CD4-positive, alpha-beta T cell treated with Interleukin-15 for 1 hour (primary cell): ENCODE measurements around the gene CDC42BPA.
"Not testable (repeated sequence)": the region's sequence is repeated elsewhere in the genome, so short reads cannot be mapped to it uniquely, and the experiment has no call there.

Experiments
- DNase-seq: peaks from one replicate; pipeline ENCODE4 v3.0.0-alpha.2; 2020

Gene CDC42BPA

DNA sequence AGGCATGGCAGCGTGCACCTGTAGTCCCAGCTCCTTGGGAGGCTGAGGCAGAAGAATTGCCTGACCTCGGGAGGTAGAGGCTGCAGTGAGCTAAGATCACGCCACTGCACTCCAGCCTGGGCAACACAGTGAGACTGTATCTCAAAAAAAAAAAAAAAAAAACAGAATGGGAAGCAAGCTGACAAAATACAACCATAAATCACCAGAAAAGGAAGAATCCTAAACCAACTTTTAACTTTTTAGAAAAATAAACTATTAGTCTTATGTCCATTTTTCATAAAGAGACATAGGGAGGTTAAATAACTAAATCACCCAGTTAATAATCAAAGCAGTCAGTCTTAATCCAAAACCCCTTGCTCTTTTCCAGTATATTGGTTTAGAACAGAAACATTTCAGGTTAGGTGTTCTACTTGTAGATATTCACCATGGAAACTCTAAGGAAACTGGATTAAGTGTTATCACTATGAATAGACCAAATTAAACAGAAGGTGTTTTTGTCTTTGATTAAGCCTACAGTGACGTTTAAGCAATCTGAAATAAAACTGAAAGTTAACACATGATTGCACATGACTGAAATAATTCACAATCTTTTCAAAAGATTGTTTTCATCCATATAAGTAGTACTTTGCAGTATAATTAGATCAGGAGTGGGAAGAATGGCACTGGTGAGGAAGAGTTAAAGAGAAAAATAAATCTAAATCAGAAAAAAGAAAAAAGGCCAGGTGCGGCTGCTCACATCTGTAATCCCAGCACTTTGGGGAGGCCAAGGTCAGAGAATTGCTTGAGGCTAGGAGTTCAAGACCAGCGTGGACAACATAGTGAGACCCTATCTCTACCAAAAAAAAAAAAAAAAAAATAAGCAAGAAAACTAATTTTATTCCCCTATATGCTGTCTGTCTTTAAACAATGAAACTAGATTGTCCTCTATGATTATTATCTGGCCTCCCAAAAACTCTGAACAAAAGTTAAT is 9.6 kb downstream of the CDC42BPA start:
- DNase-seq = no peak

DNA sequence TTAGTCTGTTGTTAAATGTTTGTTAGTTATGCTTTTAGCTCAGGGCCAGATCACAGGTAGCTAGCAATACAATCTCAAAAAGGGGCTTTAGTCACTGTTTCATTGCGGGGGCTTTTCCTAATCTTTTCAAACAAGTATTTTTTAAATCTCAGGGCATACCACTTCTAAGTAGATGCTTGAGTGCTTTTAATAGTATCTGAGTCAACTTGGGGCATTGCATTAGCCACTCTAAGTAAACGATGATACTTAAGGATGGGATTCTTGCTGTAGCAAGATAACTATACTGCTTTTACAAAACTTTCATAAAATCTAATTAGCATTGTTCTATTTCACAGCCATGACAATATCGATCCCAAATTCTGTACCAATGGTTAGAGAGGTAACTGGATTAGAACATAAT is 11.6 kb downstream of the CDC42BPA start:
- DNase-seq = no peak

DNA sequence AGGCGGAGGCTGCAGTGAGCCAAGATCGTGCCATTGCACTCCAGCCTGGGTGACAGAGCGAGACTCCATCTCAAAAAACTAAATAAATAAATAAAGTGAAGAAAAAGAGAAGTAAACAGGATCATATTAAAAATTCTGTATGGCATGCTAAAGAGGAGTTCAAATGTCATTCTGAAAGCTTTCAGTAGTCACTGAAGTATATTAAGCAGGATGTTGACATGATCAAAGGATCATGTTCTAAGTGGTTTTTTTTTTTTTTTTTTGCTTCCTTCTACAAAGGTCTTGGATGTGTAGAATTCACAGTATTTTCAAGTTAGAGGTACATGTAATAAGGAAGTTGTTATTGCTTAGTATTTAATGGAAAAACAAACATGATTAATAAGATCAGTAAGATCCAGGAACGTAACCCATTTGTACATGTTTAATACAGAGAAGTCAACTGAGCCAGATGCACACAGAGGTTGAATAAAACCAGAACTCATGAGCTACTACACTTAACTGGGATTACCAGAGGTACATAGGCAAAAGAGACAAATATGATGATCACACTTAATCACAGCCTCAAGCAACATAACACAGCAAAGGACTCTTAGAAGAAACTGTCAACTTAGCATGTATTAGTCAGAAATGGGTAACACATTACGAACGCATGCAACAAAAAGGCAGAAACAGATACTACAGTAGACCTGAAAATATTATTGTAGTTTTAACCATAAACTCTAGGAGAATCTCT is 12.2 kb downstream of the CDC42BPA start:
- DNase-seq = no peak

DNA sequence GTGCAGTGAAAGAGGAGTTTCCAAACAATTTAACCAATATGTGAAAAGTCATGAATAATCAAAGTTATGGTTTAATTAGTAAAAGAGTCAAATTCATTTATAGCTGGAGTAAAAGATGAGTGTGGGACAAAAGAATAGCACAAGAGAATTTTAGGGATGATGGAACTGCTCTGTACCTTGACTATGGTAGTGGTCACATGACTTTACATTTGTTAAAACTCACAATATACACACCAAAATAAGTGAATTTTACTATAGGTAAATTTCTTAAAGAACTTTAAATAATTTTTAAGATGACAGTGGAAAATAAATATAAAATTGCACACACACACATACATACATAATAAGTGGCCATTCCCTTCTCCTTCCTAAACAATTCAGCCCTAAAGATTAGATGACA is 13.6 kb downstream of the CDC42BPA start:
- DNase-seq = no peak

DNA sequence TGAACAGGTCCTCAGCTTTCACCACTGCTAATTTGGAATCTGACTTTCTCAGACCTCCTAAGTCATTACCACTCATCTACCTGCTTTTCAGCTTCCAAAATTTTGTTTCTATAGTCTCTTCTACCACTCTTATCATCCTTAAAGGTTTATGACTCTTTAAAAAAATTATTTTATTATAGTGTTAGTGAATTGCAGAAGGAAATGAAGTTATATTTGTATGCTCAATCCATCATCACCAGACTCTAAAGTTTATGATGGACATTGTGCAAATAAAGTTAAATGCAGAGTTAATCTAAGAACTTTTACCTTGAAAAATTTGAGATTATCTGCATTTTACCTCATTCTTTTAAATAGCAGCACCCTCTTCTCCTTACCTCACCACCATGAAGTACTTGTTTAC is 14.6 kb downstream of the CDC42BPA start:
- DNase-seq = no peak

DNA sequence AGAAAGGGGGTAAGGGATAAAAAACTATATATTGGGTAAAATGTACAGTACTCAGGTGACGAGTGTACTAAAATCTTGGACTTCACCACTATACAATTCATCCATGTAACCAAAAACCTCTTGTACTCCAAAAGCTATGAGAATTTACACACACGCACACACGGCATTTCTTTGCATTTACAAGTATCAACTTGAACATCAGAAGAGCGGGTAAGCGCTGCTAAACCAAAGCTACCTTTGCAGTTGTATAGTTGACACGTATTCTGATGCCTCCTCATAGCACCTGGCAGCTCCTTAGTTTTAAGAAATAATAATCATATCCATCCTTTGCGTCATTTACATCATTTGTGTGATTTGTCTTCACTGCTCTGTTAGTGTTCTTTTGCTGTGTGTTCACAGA is 17.6 kb downstream of the CDC42BPA start:
- DNase-seq = no peak

DNA sequence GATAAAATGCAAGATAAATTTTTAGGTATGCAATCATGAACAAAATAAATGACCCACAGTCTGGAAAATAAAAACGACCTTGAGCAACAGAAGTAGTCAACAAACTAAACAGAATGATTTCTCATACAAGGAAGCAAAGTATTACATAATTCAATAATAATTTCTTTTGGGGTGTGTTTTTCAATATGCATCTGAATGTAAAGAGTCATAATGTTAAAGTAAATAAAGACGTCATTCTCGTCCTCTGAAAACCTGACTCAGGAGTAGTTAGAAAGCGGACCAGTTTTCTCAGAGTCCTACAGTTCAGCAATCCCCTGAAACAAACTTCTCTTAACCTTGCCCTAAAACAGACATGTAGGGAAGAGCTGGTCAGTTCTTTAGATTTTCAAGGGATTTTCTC is 18.6 kb downstream of the CDC42BPA start:
- no peak for DNase-seq

DNA sequence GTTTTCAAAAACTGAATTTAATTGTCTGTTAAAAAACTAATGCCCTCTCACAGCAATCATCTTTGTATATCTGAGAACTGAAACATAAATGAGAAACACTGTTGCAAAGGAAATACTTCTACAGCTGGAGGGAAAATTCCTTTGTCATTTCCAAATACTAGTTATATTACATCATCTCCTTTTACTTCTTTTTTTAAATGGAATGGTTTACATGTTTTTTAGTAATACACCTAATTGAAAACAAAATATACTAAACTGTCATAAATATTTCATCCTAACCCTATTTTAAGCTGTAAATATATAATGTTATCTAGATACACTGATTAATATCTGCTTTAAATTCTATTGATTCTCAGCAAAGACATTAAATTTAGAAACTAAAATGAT is 19.1 kb downstream of the CDC42BPA start:
- no peak for DNase-seq

DNA sequence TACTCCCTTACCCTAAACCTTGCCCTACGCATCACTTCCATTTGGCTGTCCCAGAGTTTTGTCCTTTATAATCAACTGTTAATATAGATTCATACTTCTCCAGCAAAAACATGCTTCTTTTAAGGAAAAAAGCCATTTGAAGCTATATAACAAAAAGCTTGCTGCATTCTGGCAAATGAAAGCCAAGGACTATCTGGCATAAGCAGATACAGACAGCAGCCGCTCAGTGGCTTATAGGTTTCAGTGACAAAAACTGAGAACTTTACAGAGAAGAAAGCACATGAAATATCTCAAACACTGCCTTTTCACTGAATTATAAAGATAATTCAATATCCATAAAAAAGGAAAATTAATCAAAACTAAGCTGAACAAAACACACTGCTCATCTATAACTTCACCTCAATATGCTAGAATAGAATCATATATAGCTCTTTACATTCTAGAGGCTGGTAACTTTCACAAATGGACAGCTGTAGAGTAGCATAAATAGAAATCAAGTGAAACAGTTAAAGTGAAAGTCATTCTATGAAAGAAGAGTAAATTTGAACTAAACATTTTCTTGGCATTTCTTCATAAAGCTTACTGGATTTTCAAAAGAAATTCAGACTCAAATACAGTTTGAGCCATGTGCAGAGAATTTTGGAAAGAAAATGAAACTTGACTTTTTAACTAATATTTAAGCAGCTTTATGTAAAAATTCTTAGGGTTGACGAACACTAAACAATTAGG is 19.6 kb downstream of the CDC42BPA start:
- no peak for DNase-seq

DNA sequence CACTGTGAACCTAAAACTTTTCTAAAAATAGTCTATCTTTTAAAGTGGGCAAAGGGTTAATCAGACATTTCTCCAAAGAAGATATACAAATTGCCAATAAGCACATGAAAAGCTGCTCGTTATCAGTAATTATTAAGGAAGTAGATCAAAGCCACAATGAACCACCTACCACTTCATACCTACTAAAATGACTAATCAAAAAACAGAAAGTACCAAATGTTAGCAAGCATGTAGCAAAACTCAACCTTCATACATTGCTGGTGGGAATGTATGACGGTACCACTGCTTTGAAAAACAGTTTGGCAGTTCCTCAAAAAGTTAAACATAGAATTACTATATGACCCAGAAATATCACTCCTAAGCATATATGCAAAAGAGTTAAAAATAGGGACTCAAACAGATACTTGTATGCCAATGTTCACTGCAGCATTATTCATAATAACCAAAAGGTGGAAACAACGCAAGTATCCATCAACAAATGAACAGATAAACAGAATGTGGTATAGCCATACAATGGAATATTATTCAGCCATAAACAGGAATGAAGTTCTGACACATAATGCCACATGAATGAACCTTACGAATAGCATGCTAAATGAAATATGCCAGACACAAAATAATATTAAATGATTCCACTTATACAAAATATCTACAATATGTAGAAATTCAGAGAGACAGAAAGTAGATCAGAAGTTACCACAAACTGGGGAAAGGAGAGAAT is 21.1 kb downstream of the CDC42BPA start:
- no peak for DNase-seq

DNA sequence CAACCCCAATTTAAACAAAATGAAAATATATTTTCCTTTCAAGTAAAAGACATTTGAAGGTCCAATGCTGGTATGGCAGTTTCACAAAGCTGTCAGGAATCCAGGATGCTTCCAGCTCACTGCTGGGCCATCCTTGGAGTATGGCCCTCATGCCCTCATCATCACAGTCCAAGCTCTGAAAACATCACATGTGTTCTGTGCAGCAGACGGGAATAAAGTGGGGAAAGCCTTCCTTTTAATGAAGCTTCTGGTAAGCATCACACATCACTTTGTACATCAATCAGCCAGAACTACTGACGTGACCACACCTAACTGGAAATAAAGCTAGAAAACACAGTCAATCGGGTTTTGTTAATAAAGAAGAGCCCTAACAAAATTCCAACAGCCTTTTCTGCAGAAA is 22.7 kb downstream of the CDC42BPA start:
- no peak for DNase-seq

DNA sequence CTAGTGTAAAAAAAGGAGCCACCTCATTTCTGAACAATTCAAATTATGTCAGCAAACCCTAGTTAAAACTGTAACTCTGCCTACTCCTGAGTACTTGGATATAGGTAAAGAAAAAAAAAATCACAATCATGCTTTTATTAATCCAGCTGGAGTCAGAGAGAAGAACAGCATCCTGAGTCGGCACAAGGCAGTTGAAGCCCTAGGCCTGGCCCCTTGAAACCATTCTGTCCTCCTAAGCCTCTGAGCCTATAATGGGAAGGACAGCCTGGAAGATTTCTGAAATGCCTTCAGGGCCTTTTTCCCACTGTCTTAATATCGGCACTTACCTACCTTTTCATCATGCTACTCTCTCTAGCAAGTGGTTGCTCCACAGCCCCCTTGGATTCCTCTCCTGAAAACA is 32.5 kb downstream of the CDC42BPA start:
- DNase-seq = no peak

DNA sequence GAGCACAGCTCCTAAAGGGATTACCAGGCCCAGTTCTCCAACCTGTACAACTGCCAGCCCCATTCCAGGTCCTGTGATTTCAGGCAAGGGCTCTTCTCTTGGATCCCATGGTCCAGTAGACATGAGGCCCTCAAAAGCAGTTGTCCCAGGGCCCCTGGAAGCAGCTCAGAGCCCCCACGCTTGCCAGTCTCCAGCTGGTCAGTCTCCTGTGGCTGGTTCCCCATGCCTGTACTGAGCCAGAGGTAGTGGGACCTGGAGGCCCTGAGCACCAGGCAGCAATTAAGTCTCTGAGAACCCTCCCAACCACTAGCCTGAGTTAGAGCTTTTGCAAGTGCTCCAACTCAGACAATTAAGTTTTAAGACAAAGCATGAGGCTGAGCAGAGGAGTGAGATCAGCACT is 36.9 kb downstream of the CDC42BPA start:
- DNase-seq = no peak

DNA sequence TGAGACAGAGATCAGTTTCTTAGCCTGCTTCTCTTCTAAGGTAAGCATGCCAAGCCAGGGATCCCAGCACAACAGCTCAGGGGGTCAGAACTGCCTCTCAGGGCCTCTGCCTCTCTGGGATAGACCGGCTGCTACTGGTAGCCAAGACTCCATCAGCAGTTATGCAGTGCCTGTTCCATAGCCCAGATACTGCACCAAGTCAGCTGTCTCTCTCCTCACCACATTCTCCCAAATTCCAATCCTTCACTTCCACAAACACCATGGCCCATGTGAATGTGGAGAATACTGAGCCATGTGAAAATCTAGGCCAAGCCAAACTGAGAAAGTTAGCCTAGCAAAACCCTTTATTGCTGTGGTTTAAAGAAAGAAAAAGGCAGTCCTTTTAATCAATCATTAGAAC is 37.5 kb downstream of the CDC42BPA start:
- DNase-seq = no peak

DNA sequence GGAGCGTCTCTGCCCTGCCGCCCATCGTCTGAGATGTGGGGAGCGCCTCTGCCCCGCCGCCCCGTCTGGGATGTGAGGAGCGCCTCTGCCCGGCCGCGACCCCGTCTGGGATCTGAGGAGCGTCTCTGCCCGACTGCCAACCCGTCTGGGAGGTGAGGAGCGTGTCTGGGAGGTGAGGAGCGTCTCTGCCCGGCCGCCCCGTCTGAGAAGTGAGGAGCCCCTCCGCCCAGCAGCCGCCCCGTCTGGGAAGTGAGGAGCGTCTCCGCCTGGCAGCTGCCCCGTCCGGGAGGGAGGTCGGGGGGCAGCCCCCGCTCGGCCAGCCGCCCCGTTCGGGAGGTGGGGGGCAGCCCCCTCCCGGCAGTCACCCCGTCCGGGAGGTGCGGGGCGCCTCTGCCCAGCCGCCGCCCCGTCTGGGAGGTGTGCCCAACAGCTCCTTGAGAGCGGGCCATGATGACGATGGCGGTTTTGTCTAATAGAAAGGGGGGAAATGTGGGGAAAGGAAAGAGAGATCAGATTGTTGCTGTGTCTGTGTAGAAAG is 42.1 kb downstream of the CDC42BPA start:
- DNase-seq = not testable (repeated sequence)

DNA sequence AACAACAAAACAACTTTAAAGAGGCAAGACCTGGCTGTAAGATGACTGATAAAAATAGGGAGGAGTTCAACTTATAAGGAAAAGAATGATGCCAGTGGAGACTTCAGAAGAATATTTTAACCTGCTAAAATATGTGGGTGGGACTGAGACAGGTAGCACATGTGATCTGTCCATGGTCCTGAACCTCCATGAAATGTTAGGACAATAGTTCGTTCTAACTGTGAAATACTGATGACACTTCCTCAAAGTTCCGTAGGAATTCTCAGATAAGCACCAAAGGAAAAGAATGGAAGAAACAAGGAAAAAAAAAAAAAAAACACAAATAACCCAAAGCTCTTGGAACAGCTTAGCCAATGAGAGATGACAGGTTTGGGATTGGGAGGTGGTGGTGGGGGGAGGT is 44.7 kb downstream of the CDC42BPA start:
- no peak for DNase-seq

DNA sequence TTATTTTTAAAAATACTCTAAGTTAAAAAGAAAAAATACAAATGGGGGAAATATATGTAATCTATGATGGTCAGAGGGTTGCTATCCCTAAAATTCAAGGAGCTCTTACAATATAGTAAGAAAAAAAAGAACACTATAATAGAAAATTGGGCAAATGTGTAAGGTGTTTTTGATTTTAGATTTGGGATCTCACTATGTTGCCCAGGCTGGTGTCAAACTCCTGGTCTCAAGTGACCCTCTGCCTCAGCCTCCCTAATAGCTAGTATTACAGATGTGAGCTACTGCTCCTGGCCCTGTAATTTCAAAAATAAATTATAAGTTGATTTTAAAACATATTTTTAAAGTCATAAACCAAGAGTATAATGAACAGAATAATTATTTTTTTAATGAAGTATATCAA is 45.9 kb downstream of the CDC42BPA start:
- DNase-seq = no peak

DNA sequence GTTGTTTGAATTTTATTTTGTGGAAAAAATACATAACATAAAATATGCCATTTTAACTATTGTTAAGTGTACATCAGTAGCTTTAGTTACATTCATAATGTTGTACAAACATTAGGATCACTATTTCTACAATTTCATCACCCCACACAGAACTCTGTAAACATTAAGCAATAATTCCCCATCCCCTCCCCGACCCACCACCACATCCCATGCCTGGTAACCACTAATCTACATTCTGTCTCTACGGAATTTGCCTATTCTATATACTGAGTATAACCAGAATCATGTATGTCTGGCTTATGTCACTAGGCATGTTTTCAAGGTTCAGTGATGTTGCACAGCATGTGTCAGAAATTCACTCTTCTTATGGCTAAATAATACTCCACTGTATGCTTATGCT is 47.7 kb downstream of the CDC42BPA start:
- DNase-seq = no peak

DNA sequence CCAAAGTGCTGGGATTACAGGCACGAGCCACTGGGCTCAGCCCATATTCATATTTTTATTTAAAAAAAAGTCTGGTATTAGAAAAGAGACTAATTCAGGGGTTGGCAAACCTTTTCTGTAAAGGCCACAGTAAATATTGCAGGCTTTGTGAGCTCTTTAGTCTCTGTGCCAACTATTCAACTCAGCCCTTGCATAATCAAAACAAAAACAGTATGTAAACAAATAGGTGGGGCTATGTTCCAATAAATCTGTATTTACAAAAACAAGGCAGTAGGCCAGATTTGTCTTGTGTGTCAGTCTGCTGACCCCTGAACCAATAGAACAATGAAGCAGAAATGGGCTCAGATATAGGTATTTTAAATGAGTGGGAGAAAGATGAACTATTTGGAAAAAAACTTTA is 49.3 kb downstream of the CDC42BPA start:
- DNase-seq = no peak

DNA sequence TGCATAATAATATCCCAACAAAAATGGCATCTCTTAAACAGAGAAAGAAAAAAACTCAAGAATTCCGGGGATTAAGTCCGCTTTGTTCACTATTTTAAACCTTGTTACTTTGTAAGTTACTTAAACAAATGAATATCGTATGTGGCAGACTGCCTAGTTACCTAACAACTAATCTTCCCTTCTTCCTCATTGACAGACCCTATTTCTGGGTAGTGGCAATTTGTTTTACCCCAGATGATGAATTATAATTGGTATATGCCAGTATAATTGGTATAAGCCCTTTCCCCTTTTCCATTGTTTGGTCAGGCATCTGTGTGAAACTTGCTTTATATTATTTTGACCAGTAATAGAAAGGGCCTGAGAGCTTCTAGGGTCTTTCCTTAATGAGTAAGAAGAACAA is 52.4 kb downstream of the CDC42BPA start:
- DNase-seq = no peak

DNA sequence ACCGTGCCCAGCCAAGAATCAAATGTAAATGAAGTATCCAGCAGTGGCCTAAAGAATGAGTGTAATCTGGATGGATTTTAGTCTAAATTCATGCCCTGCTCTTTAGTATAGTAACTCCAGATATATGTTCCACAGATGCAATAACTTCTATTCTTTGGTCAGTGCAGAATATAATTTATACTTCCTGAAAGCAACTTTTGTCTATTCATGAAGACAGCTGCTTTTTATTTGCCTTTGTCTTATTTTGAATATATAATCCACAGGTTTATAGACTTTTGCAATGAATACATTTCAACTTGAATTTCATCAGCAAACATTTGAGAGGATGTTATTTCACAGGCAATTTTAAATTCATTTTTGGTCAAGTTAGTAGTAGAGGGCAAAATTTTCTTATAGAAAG is 54.4 kb downstream of the CDC42BPA start:
- no peak for DNase-seq

DNA sequence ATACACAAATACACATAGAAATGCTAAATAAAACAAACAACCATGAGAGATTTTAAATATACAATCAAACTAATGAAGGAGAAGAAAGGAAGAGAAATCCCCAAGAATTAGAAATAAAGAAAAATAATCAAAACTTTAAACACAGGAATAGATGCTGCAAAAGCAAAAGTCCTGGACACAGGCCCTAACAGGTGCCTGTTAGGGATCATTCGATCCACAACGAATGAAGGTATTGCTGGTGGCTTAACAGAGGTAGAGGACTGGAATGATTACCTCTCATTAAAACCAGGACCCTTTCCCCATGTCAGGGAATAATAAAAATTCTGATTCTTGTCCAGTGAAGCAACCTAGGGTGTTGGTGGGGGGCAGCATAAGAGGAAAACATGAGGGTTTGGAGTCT is 56.8 kb downstream of the CDC42BPA start:
- no peak for DNase-seq

DNA sequence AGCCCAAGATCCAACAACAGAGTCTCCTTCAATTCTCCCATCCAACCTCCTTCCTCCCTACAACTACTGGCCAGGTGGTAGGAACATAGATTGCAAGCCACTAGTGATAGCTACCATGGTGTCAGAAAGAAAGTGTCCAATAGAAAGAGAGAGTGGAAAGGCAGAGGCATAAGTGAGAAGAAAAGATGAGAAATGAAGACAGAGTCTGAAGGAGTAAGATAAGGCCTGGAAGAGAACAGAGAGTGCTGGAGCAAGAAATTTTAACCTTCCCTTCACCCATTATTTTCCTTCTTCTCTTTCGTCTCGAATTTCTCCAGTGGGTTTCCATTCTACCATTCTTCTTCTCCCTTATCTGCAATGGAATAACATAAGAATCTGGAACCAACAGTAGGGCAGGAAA is 57.9 kb downstream of the CDC42BPA start:
- DNase-seq = no peak
